Astrocyte (in vitro differentiated cells and primary cell): ENCODE measurements around the gene SGCD. TPM values are rescaled to one million over a fixed set of nuclear protein-coding genes. Genes with fewer than 3 reads are reported as not detected.

Source experiments
- DNase-seq: peaks from one replicate; pipeline ENCODE4 v3.0.0-alpha.2; 2010; ENCODE audit warnings: low read depth
- FAIRE-seq: peaks from 2 replicates; lab custom pipeline; 2011; peaks lifted over from hg19 to GRCh38; lab: Jason Lieb, UNC
- H2AFZ ChIP-seq: 2 replicates; pipeline ENCODE4 v1.6.0; 2012; ENCODE audit warnings: low read depth, low read length, inconsistent platforms
- H3K27ac ChIP-seq: 2 replicates; pipeline ENCODE4 v1.5.1; 2011; ENCODE audit warnings: low read depth, low read length, inconsistent platforms
- H3K27me3 ChIP-seq: 2 replicates; pipeline ENCODE4 v1.6.0; 2011; ENCODE audit warnings: low read length, inconsistent platforms; ENCODE audit not compliant: insufficient read depth
- H3K36me3 ChIP-seq: 2 replicates; pipeline ENCODE4 v1.5.1; 2011; ENCODE audit warnings: low read length, inconsistent platforms; ENCODE audit not compliant: insufficient read depth
- H3K4me1 ChIP-seq: 2 replicates; pipeline ENCODE4 v1.5.1; 2011; ENCODE audit warnings: low read length, inconsistent platforms; ENCODE audit not compliant: insufficient read depth
- H3K4me2 ChIP-seq: 2 replicates; pipeline ENCODE4 v1.6.0; 2012; ENCODE audit warnings: low read length, inconsistent platforms
- H3K4me3 ChIP-seq: 2 replicates; pipeline ENCODE4 v1.5.1; 2011; ENCODE audit warnings: low read depth, mild to moderate bottlenecking, low read length, inconsistent platforms; ENCODE audit not compliant: insufficient read depth
- H3K79me2 ChIP-seq: 2 replicates; pipeline ENCODE4 v1.6.0; 2012; ENCODE audit warnings: mild to moderate bottlenecking, low read length, inconsistent platforms; ENCODE audit not compliant: insufficient read depth
- H3K9ac ChIP-seq: 2 replicates; pipeline ENCODE4 v1.6.0; 2012; ENCODE audit warnings: mild to moderate bottlenecking, low read length, inconsistent platforms
- H3K9me3 ChIP-seq: 2 replicates; pipeline ENCODE4 v1.5.1; 2012; ENCODE audit warnings: low read depth, mild to moderate bottlenecking, low read length, inconsistent platforms; ENCODE audit not compliant: insufficient read depth
- H4K20me1 ChIP-seq: 2 replicates; pipeline ENCODE4 v1.6.0; 2012; ENCODE audit warnings: low read length, inconsistent platforms; ENCODE audit not compliant: insufficient read depth
- H3K27ac Mint-ChIP-seq: one replicate; pipeline ENCODE4 v1.8.0; 2021; ENCODE audit warnings: mild to moderate bottlenecking, mixed read lengths; ENCODE audit not compliant: unreplicated experiment
- H3K27me3 Mint-ChIP-seq: one replicate; pipeline ENCODE4 v1.8.0; 2021; ENCODE audit warnings: low read depth, mixed read lengths; ENCODE audit not compliant: unreplicated experiment
- H3K36me3 Mint-ChIP-seq: one replicate; pipeline ENCODE4 v1.8.0; 2021; ENCODE audit warnings: low read depth, mixed read lengths; ENCODE audit not compliant: unreplicated experiment
- H3K4me1 Mint-ChIP-seq: one replicate; pipeline ENCODE4 v1.8.0; 2021; ENCODE audit warnings: low read depth, mixed read lengths; ENCODE audit not compliant: unreplicated experiment
- H3K4me3 Mint-ChIP-seq: one replicate; pipeline ENCODE4 v1.8.0; 2021; ENCODE audit warnings: mild to moderate bottlenecking, moderate library complexity, mixed read lengths; ENCODE audit not compliant: unreplicated experiment
- H3K9me3 Mint-ChIP-seq: one replicate; pipeline ENCODE4 v1.8.0; 2021; ENCODE audit warnings: mild to moderate bottlenecking, mixed read lengths; ENCODE audit not compliant: unreplicated experiment
- EZH2 ChIP-seq: IDR thresholded peaks from 2 replicates; pipeline ENCODE4 v1.6.1; 2012; ENCODE audit warnings: mild to moderate bottlenecking, low read length, inconsistent platforms; ENCODE audit not compliant: insufficient read depth
- total RNA-seq: library from RNA; stranded (reverse); gene quantifications from 2 replicates; pipeline ENCODE4 v1.2.1, GENCODE V29; 2021
- TF ChIP-seq, protein P1 (sequence below): IDR thresholded peaks from 2 replicates; pipeline ENCODE4 v1.5.1; 2011; ENCODE audit warnings: low read depth, mild to moderate bottlenecking, inconsistent platforms, low read length, moderate library complexity; ENCODE audit not compliant: insufficient read depth

SGCD gene
- total RNA-seq, 1 donor from 2014 or later, result 2.9 TPM

DNA sequence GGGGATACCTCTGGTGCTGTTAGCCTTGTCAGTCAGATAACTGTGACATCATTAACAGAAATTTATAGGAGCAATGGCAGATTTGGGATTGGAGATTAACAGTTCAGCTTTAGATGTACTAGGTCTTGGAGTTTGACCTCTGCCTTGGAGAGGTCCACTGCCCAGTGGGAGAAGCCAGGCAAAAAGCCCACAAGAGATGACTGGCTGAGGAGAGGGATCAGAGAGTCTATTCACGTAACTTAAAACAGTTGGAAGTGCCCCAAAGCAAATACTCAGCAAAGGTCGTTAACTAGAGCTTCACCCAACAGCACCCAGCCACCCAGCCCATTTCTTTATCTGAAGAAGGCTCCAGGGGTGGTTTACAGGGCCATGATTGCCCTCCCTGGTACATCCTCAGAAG is 290.5 kb downstream of the SGCD start:
- Histone ChIP-seq H2AFZ (no peak overlapping the region), H3K79me2 (no peaks in the 10 kb centered on the region)

DNA sequence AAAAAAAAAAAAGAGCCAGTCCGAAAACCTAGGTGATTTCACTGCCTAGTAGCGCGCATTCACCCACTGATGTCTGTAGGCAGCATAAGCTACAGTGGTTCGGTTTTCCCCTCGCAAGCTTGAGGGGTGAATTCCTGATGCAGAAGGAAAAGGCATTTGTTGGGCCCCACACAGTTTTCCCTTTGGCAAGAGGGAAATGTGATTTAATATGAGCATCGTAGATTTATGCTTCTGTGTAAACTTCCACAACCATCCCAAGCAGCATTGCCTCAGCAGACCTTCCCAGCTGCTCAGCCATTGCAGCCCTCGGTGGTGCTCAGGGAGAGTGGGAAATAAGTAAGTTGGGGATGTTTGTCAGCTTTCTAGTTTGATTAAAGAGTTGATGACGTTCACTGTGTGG is 291.6 kb downstream of the SGCD start:
- Histone ChIP-seq H3K27me3 (no peaks in the 10 kb centered on the region), H3K9ac (no peak overlapping the region), H3K27ac (no peak overlapping the region), H3K4me3 (no peak overlapping the region), H3K4me1 (no peaks in the 10 kb centered on the region), H3K36me3 (no peaks in the 10 kb centered on the region), H4K20me1 (no peaks in the 10 kb centered on the region), H2AFZ (no peak overlapping the region), H3K79me2 (no peaks in the 10 kb centered on the region), H3K4me2 (no peak overlapping the region), H3K9me3 (peaks cover 2% of the 10 kb centered on the region)
- H3K36me3 Mint-ChIP-seq, result no peaks in the 10 kb centered on the region
- FAIRE-seq (no peak), DNase-seq (no peak)
- H3K4me3 Mint-ChIP-seq, result no peak overlapping the region
- H3K9me3 Mint-ChIP-seq, result peaks cover under 1% of the 10 kb centered on the region
- H3K27ac Mint-ChIP-seq, result no peak overlapping the region
- no peaks in the 10 kb centered on the region for H3K27me3 Mint-ChIP-seq
- no peak for TF ChIP-seq EZH2
- TF ChIP-seq, protein P1, sequence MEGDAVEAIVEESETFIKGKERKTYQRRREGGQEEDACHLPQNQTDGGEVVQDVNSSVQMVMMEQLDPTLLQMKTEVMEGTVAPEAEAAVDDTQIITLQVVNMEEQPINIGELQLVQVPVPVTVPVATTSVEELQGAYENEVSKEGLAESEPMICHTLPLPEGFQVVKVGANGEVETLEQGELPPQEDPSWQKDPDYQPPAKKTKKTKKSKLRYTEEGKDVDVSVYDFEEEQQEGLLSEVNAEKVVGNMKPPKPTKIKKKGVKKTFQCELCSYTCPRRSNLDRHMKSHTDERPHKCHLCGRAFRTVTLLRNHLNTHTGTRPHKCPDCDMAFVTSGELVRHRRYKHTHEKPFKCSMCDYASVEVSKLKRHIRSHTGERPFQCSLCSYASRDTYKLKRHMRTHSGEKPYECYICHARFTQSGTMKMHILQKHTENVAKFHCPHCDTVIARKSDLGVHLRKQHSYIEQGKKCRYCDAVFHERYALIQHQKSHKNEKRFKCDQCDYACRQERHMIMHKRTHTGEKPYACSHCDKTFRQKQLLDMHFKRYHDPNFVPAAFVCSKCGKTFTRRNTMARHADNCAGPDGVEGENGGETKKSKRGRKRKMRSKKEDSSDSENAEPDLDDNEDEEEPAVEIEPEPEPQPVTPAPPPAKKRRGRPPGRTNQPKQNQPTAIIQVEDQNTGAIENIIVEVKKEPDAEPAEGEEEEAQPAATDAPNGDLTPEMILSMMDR, result no peak
- H3K4me1 Mint-ChIP-seq, result peaks cover 3% of the 10 kb centered on the region

More for the DNA sequence above, 290.5 kb downstream of the SGCD start:
- Histone ChIP-seq H3K27me3 (no peaks in the 10 kb centered on the region), H3K4me1 (no peaks in the 10 kb centered on the region), H3K36me3 (no peaks in the 10 kb centered on the region), H3K27ac (no peak overlapping the region), H4K20me1 (no peaks in the 10 kb centered on the region), H3K4me2 (no peak overlapping the region), H3K9me3 (peaks cover 4% of the 10 kb centered on the region), H3K4me3 (no peak overlapping the region), H3K9ac (no peak overlapping the region)
- H3K27me3 Mint-ChIP-seq, result no peaks in the 10 kb centered on the region
- no peaks in the 10 kb centered on the region for H3K4me1 Mint-ChIP-seq
- H3K27ac Mint-ChIP-seq, result no peak overlapping the region
- H3K36me3 Mint-ChIP-seq, result no peaks in the 10 kb centered on the region
- no peak overlapping the region for H3K4me3 Mint-ChIP-seq
- H3K9me3 Mint-ChIP-seq, result no peaks in the 10 kb centered on the region
- FAIRE-seq (no peak), DNase-seq (no peak)
- TF ChIP-seq, protein P1, result no peak
- TF ChIP-seq EZH2, result no peak

DNA sequence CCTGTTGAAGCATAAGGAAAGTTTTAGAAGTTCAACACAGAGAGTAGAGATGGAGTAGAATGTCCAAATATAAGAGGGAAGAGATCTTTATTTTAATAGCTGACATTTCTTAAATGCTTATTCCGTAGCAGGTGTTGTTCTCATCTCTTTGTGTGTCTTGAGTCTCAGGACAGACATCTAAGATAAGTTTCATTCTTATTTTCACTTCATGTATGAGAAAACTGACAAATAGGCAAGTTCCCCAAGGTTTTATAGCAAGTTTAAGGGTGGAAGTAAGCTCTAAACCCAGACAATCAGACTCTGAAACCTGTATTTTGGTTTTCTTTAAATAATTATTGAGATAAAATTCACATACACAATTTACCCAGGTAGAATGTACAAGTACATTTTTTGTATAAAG is 294.8 kb downstream of the SGCD start:
- Histone ChIP-seq H3K4me2 (no peak overlapping the region), H3K9ac (no peak overlapping the region), H3K4me3 (no peak overlapping the region), H3K36me3 (no peaks in the 10 kb centered on the region), H3K27ac (no peak overlapping the region), H3K9me3 (peaks cover 2% of the 10 kb centered on the region), H3K79me2 (no peaks in the 10 kb centered on the region), H3K27me3 (no peaks in the 10 kb centered on the region), H2AFZ (no peak overlapping the region), H4K20me1 (no peaks in the 10 kb centered on the region), H3K4me1 (no peaks in the 10 kb centered on the region)
- TF ChIP-seq, protein P1, result no peak
- TF ChIP-seq EZH2, result no peak
- Mint-ChIP-seq H3K27me3 (no peaks in the 10 kb centered on the region), H3K27ac (no peak overlapping the region), H3K36me3 (no peaks in the 10 kb centered on the region), H3K4me1 (peaks cover 4% of the 10 kb centered on the region), H3K9me3 (peaks cover 2% of the 10 kb centered on the region), H3K4me3 (no peak overlapping the region)
- FAIRE-seq (no peak), DNase-seq (no peak)
